Naive thymus-derived CD4-positive, alpha-beta T cell (primary cell): ENCODE results near the gene RRP36. TPM values are rescaled to one million over a fixed set of nuclear protein-coding genes. Genes with fewer than 3 reads are reported as not detected.

Source experiments
- ATAC-seq: fragments of 150-1000 bp; cut with Tn5 transposase; 2 replicates; pipeline ENCODE4 v1.10.0; 2021; ENCODE audit warnings: mild to moderate bottlenecking, moderate library complexity
- CTCF ChIA-PET: fragments of 350-600 bp; sonication (Branson Sonifier 250); formaldehyde crosslinking; loops from one replicate; lab custom pipeline; 2021; ENCODE audit warnings: antibody characterized with exemption; lab: Charles Lee
- POLR2A ChIA-PET: fragments of 350-600 bp; sonication (Branson Sonifier 250); formaldehyde crosslinking; loops from one replicate; lab custom pipeline; 2021; ENCODE audit warnings: antibody characterized with exemption, inconsistent platforms; lab: Charles Lee
- DNase-seq, 9 donors: peaks; one replicate each; pipeline versions ENCODE4 v3.0.0 to v3.0.0-alpha.2; 2020 to 2022; ENCODE audit warnings: mixed read lengths in 1 of 9
- H3K27ac ChIP-seq: one replicate; pipeline ENCODE4 v1.7.0; 2013; ENCODE audit warnings: mild to moderate bottlenecking, low read depth, low read length, moderate library complexity
- H3K27me3 ChIP-seq, 2 donors: one replicate each; pipeline ENCODE4 v1.7.0; 2013; ENCODE audit warnings: low read length in 2 of 2, mild to moderate bottlenecking in 2 of 2, moderate library complexity in 2 of 2; ENCODE audit not compliant: control insufficient read depth in 2 of 2, insufficient read depth in 2 of 2
- H3K36me3 ChIP-seq, 3 experiments: 1 replicate in 2 of 3; 2 replicates in 1 of 3; pipeline ENCODE4 v1.7.0; 2013; ENCODE audit warnings: low read length in 3 of 3, mild to moderate bottlenecking in 3 of 3, moderate library complexity in 1 of 3; ENCODE audit not compliant: insufficient read depth in 3 of 3, control insufficient read depth in 2 of 3
- H3K4me1 ChIP-seq, 2 donors: one replicate each; pipeline ENCODE4 v1.7.0; 2013; ENCODE audit warnings: low read length in 2 of 2, mild to moderate bottlenecking in 2 of 2, moderate library complexity in 1 of 2; ENCODE audit not compliant: control insufficient read depth in 2 of 2, insufficient read depth in 2 of 2
- H3K4me3 ChIP-seq: 2 replicates; pipeline ENCODE4 v1.7.0; 2013; ENCODE audit warnings: mild to moderate bottlenecking, low read length
- H3K9me3 ChIP-seq, 3 experiments: 1 replicate in 2 of 3; 2 replicates in 1 of 3; pipeline ENCODE4 v1.7.0; 2013; ENCODE audit warnings: low read length in 3 of 3; ENCODE audit not compliant: control insufficient read depth in 2 of 3
- H3K27ac Mint-ChIP-seq, 9 donors: one replicate each; pipeline ENCODE4 v1.8.0; 2020 to 2022; ENCODE audit warnings: mixed read lengths in 9 of 9, mild to moderate bottlenecking in 8 of 9, moderate library complexity in 5 of 9, inconsistent platforms in 2 of 9
- H3K27me3 Mint-ChIP-seq, 5 donors: one replicate each; pipeline ENCODE4 v1.8.0; 2021 to 2022; ENCODE audit warnings: mixed read lengths in 5 of 5, mild to moderate bottlenecking in 1 of 5
- H3K36me3 Mint-ChIP-seq, 5 donors: one replicate each; pipeline ENCODE4 v1.8.0; 2020 to 2022; ENCODE audit warnings: mixed read lengths in 5 of 5, mild to moderate bottlenecking in 3 of 5, inconsistent platforms in 1 of 5
- H3K4me1 Mint-ChIP-seq, 7 donors: one replicate each; pipeline ENCODE4 v1.8.0; 2020 to 2022; ENCODE audit warnings: mixed read lengths in 7 of 7, mild to moderate bottlenecking in 3 of 7, inconsistent platforms in 1 of 7
- H3K4me3 Mint-ChIP-seq, 10 donors: one replicate each; pipeline ENCODE4 v1.8.0; 2020 to 2022; ENCODE audit warnings: mild to moderate bottlenecking in 10 of 10, mixed read lengths in 10 of 10, moderate library complexity in 6 of 10, inconsistent platforms in 2 of 10
- H3K9me3 Mint-ChIP-seq, 11 donors: one replicate each; pipeline ENCODE4 v1.8.0; 2020 to 2022; ENCODE audit warnings: mixed read lengths in 11 of 11, mild to moderate bottlenecking in 4 of 11, inconsistent platforms in 1 of 11, moderate library complexity in 1 of 11
- intact Hi-C, 2 donors: fragments of 100-400 bp; cut with micrococcal nuclease; formaldehyde crosslinking; loops; one replicate each; pipeline ENCODE4 v1.15.1; 2023
- polyA plus RNA-seq, 2 donors: library from polyadenylated mRNA; unstranded; fragments of 300-500 nt; fragmentation: Illumina TruSeq; gene quantifications; one replicate each; pipeline ENCODE4 v1.2.3, GENCODE V29; 2021
- total RNA-seq, 6 experiments: library from RNA in 5 of 6; stranded (reverse) in 5 of 6; gene quantifications; 1 replicate in 5 of 6; 2 replicates in 1 of 6; pipeline ENCODE4 v1.2.3 and lab custom pipeline; 2021 to 2026

RRP36 gene
- total and polyA plus RNA-seq, 7 experiments from 2014 or later, result 25.4 to 89.6 (median 49.1) TPM

GRCh38 chr6:43012364-43012763, 9.1 kb upstream of the RRP36 start:
- ChIA-PET CTCF (interaction anchor here (0.6 kb wide), 2 partner anchors 111 to 130 kb away, joined by 3 read pairs; no protein-coding TSS in a partner anchor), POLR2A (interaction anchor here (0.6 to 4.6 kb wide), 12 partner anchors 9 to 133 kb away, joined by 3 to 70 read pairs (median 3); partner anchors contain the start of genes CNPY3, CUL7, PEX6 and PPP2R5D)
- DNase-seq, result no peak
- H3K36me3 ChIP-seq, result peaks cover 0 to 61% (median 8%) of the 10 kb centered on the region in 3 experiments
- intact Hi-C loops, result loop anchor here (5.0 kb wide), 6 partner anchors 240 to 1940 kb away; partner anchors contain the start of genes GTPBP2 (in 1 of the 2), NFYA (in 1 of the 2), OARD1 (in 1 of the 2) and POLH (in 1 of the 2)
- no peak for ATAC-seq
- peak overlapping the region; percentile 82 for H3K27ac ChIP-seq
- Mint-ChIP-seq H3K4me1 (peaks cover 42 to 67% (median 51%) of the 10 kb centered on the region in 7 donors), H3K9me3 (peaks cover 0 to 1% (median 0%) of the 10 kb centered on the region in 11 donors), H3K27ac (peak overlapping the region in 7 of 9 donors; percentile 41 to 97 (median 88)), H3K4me3 (peak overlapping the region; percentile 85 to 99 (median 92)), H3K36me3 (peaks cover 0 to 27% (median 6%) of the 10 kb centered on the region in 5 donors), H3K27me3 (peaks cover 0 to 3% (median 0%) of the 10 kb centered on the region in 5 donors)
- no peak overlapping the region for H3K4me3 ChIP-seq
- no peaks in the 10 kb centered on the region for H3K9me3 ChIP-seq
- peaks cover 20 to 31% of the 10 kb centered on the region in 2 donors for H3K4me1 ChIP-seq
- no peaks in the 10 kb centered on the region for H3K27me3 ChIP-seq

- peaks cover 0 to 28% (median 5%) of the 10 kb centered on the region in 5 donors for H3K36me3 Mint-ChIP-seq
- peaks cover 20 to 31% of the 10 kb centered on the region in 2 donors for H3K4me1 ChIP-seq
Observed at GRCh38 chr6:43013097-43013842, 8.2 kb upstream of the RRP36 start.

GRCh38 chr6:43013843-43014433, 7.5 kb upstream of the RRP36 start, which contains the start of the genes KLHDC3 and MEA1:
TSS of gene KLHDC3 (plus strand) at chr6:43014249. CDS start at chr6:43017193, 2,944 bp downstream.
TSS of gene MEA1 (minus strand) at chr6:43013946. CDS start at chr6:43013813, 133 bp downstream.
- peak; percentile 98 for ATAC-seq
- H3K4me3 ChIP-seq, result peak within 1 kb of the TSS; percentile 73
- peak within 1 kb of the TSS; percentile 82 to 97 (median 92) for H3K27ac Mint-ChIP-seq
- H3K27me3 ChIP-seq, result no peaks in the 10 kb centered on the region
- H3K27ac ChIP-seq, result peak within 1 kb of the TSS; percentile 84
- peak; percentile 83 to 100 (median 99) for DNase-seq
- ChIA-PET POLR2A (interaction anchor here (0.6 to 4.6 kb wide), 19 partner anchors 9 to 964 kb away, joined by 3 to 70 read pairs (median 5); partner anchors contain the start of genes CNPY3, CUL7, DNPH1 and KLC4), CTCF (interaction anchor here (0.9 to 1.5 kb wide), 3 partner anchors 9 to 40 kb away, joined by 3 to 7 read pairs (median 5); no protein-coding TSS in a partner anchor)
- H3K4me1 Mint-ChIP-seq, result peaks cover 45 to 78% (median 58%) of the 10 kb centered on the region in 7 donors
- H3K36me3 Mint-ChIP-seq, result peaks cover 0 to 28% (median 5%) of the 10 kb centered on the region in 5 donors
- H3K4me3 Mint-ChIP-seq, result peak within 1 kb of the TSS; percentile 85 to 99 (median 92)
- peaks cover 0 to 3% (median 0%) of the 10 kb centered on the region in 5 donors for H3K27me3 Mint-ChIP-seq
- peaks cover 20 to 31% of the 10 kb centered on the region in 2 donors for H3K4me1 ChIP-seq
- H3K36me3 ChIP-seq, result peaks cover 3 to 61% (median 5%) of the 10 kb centered on the region in 3 experiments
- H3K9me3 Mint-ChIP-seq, result peaks cover 0 to 1% (median 0%) of the 10 kb centered on the region in 11 donors
- no peaks in the 10 kb centered on the region for H3K9me3 ChIP-seq
- intact Hi-C loops, result loop anchor here (1.0 to 5.0 kb wide), 22 partner anchors 8 to 1942 kb away; partner anchors contain the start of genes CNPY3 (in 2 of the 2), CUL7 (in 2 of the 2), KLC4 (in 2 of the 2) and MRPL2 (in 2 of the 2)

More at GRCh38 chr6:43013097-43013842, 8.2 kb upstream of the RRP36 start:
- Mint-ChIP-seq H3K27ac (peak overlapping the region; percentile 82 to 97 (median 92)), H3K27me3 (peaks cover 0 to 3% (median 0%) of the 10 kb centered on the region in 5 donors), H3K9me3 (peaks cover 0 to 1% (median 0%) of the 10 kb centered on the region in 11 donors), H3K4me1 (peaks cover 45 to 76% (median 58%) of the 10 kb centered on the region in 7 donors), H3K4me3 (peak overlapping the region; percentile 85 to 99 (median 92))
- ATAC-seq (no peak), DNase-seq (no peak)
- H3K4me3 ChIP-seq, result peak overlapping the region; percentile 73
- CTCF ChIA-PET, result interaction anchor here (0.6 to 1.5 kb wide), 7 partner anchors 9 to 473 kb away, joined by 3 to 7 read pairs (median 3); no protein-coding TSS in a partner anchor
- H3K27me3 ChIP-seq, result no peaks in the 10 kb centered on the region
- peaks cover 0 to 61% (median 3%) of the 10 kb centered on the region in 3 experiments for H3K36me3 ChIP-seq
- intact Hi-C loops, result loop anchor here (1.0 to 5.0 kb wide), 11 partner anchors 34 to 1941 kb away; partner anchors contain the start of genes PEX6 (in 2 of the 2), CNPY3 (in 1 of the 2), GTPBP2 (in 1 of the 2) and NFYA (in 1 of the 2)
- POLR2A ChIA-PET, result interaction anchor here (0.6 to 4.6 kb wide), 18 partner anchors 9 to 267 kb away, joined by 3 to 70 read pairs (median 6); partner anchors contain the start of genes CNPY3, CUL7, DNPH1 and KLC4
- no peaks in the 10 kb centered on the region for H3K9me3 ChIP-seq
- H3K27ac ChIP-seq, result peak overlapping the region; percentile 82

- Mint-ChIP-seq H3K9me3 (peaks cover 0 to 1% (median 0%) of the 10 kb centered on the region in 11 donors), H3K27ac (peak overlapping the region; percentile 82 to 97 (median 92)), H3K4me1 (peaks cover 49 to 82% (median 59%) of the 10 kb centered on the region in 7 donors), H3K4me3 (peak overlapping the region; percentile 85 to 99 (median 92)), H3K36me3 (peaks cover 0 to 31% (median 9%) of the 10 kb centered on the region in 5 donors), H3K27me3 (peaks cover 0 to 3% (median 0%) of the 10 kb centered on the region in 5 donors)
- H3K9me3 ChIP-seq, result no peaks in the 10 kb centered on the region
- DNase-seq (no peak), ATAC-seq (no peak)
- ChIA-PET CTCF (interaction anchor here (0.6 to 1.5 kb wide), 4 partner anchors 10 to 121 kb away, joined by 3 to 7 read pairs (median 4); no protein-coding TSS in a partner anchor), POLR2A (interaction anchor here (0.6 to 4.6 kb wide), 16 partner anchors 8 to 965 kb away, joined by 3 to 70 read pairs (median 5); partner anchors contain the start of genes CNPY3, CUL7, DNPH1 and KLC4)
- H3K27me3 ChIP-seq, result no peaks in the 10 kb centered on the region
- intact Hi-C loops, result loop anchor here (1.0 to 5.0 kb wide), 18 partner anchors 8 to 1942 kb away; partner anchors contain the start of genes CUL7 (in 2 of the 2), KLC4 (in 2 of the 2), MRPL2 (in 2 of the 2) and POLR1C (in 2 of the 2)
- peak overlapping the region; percentile 73 for H3K4me3 ChIP-seq
- H3K4me1 ChIP-seq, result peaks cover 20 to 31% of the 10 kb centered on the region in 2 donors
- peak overlapping the region; percentile 84 for H3K27ac ChIP-seq
- peaks cover 3 to 60% (median 8%) of the 10 kb centered on the region in 3 experiments for H3K36me3 ChIP-seq
Observed at GRCh38 chr6:43014434-43014909, 7.0 kb upstream of the RRP36 start.

- ChIA-PET CTCF (interaction anchor here (1.2 kb wide), 1 partner anchor 128 kb away, joined by 3 read pairs; no protein-coding TSS in a partner anchor), POLR2A (interaction anchor here (0.6 to 4.6 kb wide), 6 partner anchors 32 to 87 kb away, joined by 3 to 70 read pairs (median 19); partner anchors contain the start of genes CNPY3, CUL7, KLC4 and MRPL2)
- DNase-seq (no peak), ATAC-seq (no peak)
- peak overlapping the region; percentile 43 to 73 (median 56) for H3K4me3 Mint-ChIP-seq
- intact Hi-C loops, result no loop called here
- peaks cover 52 to 81% (median 64%) of the 10 kb centered on the region in 7 donors for H3K4me1 Mint-ChIP-seq
- Histone ChIP-seq H3K4me1 (peaks cover 26 to 31% of the 10 kb centered on the region in 2 donors), H3K4me3 (no peak overlapping the region), H3K27me3 (no peaks in the 10 kb centered on the region), H3K27ac (peak overlapping the region; percentile 45), H3K9me3 (no peaks in the 10 kb centered on the region), H3K36me3 (peaks cover 0 to 42% (median 8%) of the 10 kb centered on the region in 3 experiments)
- H3K27me3 Mint-ChIP-seq, result peaks cover 0 to 3% (median 0%) of the 10 kb centered on the region in 5 donors
- peaks cover 0 to 32% (median 9%) of the 10 kb centered on the region in 5 donors for H3K36me3 Mint-ChIP-seq
- peak overlapping the region in 6 of 9 donors; percentile 13 to 80 (median 70) for H3K27ac Mint-ChIP-seq
- H3K9me3 Mint-ChIP-seq, result peaks cover 0 to 1% (median 0%) of the 10 kb centered on the region in 11 donors
Observed at GRCh38 chr6:43016176-43016942, 5.1 kb upstream of the RRP36 start.
